Measurements from ENCODE around the gene PAK6. TPM values are rescaled to one million over a fixed set of nuclear protein-coding genes. Genes with fewer than 3 reads are reported as not detected.

The PAK6 gene
- total RNA-seq, 4 donors from 2014 or later = 2.3 to 5.0 (median 3.3) TPM; not detected in 1

DNA sequence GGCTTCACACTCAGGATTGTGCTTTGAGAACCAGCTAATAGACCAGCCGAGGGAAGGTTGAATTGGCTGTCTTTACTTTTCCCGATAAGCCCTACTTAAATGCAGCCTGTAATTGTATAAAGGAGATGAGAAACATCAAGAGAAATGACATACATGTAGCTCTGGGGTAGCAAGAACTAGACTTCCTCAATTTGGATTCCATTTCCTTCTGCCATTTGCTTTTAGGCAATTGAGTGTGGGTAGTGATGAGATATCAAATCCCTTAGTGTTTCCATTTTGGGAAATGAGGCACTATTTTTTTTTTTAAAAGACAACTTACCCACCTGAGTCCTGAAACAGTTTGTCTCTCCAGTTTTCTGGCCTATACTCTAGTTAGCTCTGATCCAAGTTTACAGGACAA is 86.8 kb downstream of the PAK6 start:
- DNase-seq = no peak
- H3K4me1 ChIP-seq = peaks cover 0 to 8% of the 10 kb centered on the region in 2 donors
- no peaks in the 10 kb centered on the region for H3K36me3 ChIP-seq
- intact Hi-C loops (cut with DNase I; ENCODE audit: low total_unique reads) = no loop called here
- TF ChIP-seq, protein P1, sequence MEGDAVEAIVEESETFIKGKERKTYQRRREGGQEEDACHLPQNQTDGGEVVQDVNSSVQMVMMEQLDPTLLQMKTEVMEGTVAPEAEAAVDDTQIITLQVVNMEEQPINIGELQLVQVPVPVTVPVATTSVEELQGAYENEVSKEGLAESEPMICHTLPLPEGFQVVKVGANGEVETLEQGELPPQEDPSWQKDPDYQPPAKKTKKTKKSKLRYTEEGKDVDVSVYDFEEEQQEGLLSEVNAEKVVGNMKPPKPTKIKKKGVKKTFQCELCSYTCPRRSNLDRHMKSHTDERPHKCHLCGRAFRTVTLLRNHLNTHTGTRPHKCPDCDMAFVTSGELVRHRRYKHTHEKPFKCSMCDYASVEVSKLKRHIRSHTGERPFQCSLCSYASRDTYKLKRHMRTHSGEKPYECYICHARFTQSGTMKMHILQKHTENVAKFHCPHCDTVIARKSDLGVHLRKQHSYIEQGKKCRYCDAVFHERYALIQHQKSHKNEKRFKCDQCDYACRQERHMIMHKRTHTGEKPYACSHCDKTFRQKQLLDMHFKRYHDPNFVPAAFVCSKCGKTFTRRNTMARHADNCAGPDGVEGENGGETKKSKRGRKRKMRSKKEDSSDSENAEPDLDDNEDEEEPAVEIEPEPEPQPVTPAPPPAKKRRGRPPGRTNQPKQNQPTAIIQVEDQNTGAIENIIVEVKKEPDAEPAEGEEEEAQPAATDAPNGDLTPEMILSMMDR (IDR thresholded peaks at IDR 0.05) = no peak
- no peak for TF ChIP-seq POLR2A (IDR thresholded peaks at IDR 0.05)
- H3K4me3 ChIP-seq = no peak overlapping the region
- H3K9me3 ChIP-seq = no peaks in the 10 kb centered on the region
- no peaks in the 10 kb centered on the region for H3K27me3 ChIP-seq
- H3K27ac ChIP-seq = no peak overlapping the region

Other genes starting within 250 kb of the PAK6 start
- gene SRP14, start 199.9 kb upstream of the PAK6 start, total RNA-seq = 100 to 1,000 TPM; 142 to 485 (median 230) TPM
- 10 to 100 TPM in 3 of 4 donors, 1 to 10 TPM in 1; 7.1 to 46.2 (median 22.6) TPM for gene BMF, start 130.2 kb upstream of the PAK6 start, total RNA-seq
- gene BUB1B, start 78.0 kb upstream of the PAK6 start, total RNA-seq = 10 to 100 TPM in 1 of 4 donors, under 1 TPM in 1, not detected in 2; under 0.01 to 31.5 TPM
- gene ANKRD63, start 44.0 kb downstream of the PAK6 start, total RNA-seq = under 1 TPM in 2 of 4 donors, not detected in 2; 0.28 to 0.52 TPM
- 10 to 100 TPM in 2 of 4 donors, 1 to 10 TPM in 2; 3.5 to 19.0 (median 9.3) TPM for gene PLCB2, start 68.9 kb downstream of the PAK6 start, total RNA-seq
- gene INAFM2, start 84.6 kb downstream of the PAK6 start, total RNA-seq = 10 to 100 TPM in 2 of 4 donors, 1 to 10 TPM in 2; 3.2 to 68.1 (median 8.9) TPM
- gene CCDC9B, start 101.9 kb downstream of the PAK6 start, total RNA-seq = 10 to 100 TPM in 1 of 4 donors, 1 to 10 TPM in 3; 2.4 to 43.8 (median 6.6) TPM
- 1 to 10 TPM in 1 of 4 donors, not detected in 3; 1.8 TPM for gene PHGR1, start 112.0 kb downstream of the PAK6 start, total RNA-seq
- gene DISP2, start 119.2 kb downstream of the PAK6 start, total RNA-seq = under 1 TPM in 2 of 4 donors, not detected in 2; 0.14 to 0.85 TPM
- 10 to 100 TPM in 2 of 4 donors, 1 to 10 TPM in 2; 2.1 to 23.5 (median 9.7) TPM for gene KNSTRN, start 143.7 kb downstream of the PAK6 start, total RNA-seq
- 100 to 1,000 TPM in 1 of 4 donors, 10 to 100 TPM in 3; 66.5 to 203 (median 83.7) TPM for gene IVD, start 166.7 kb downstream of the PAK6 start, total RNA-seq
- 10 to 100 TPM in 2 of 4 donors, 1 to 10 TPM in 2; 5.0 to 35.5 (median 10.5) TPM for gene BAHD1, start 201.9 kb downstream of the PAK6 start, total RNA-seq
- 10 to 100 TPM in 3 of 4 donors, 1 to 10 TPM in 1; 6.8 to 26.1 (median 17.9) TPM for gene CHST14, start 231.9 kb downstream of the PAK6 start, total RNA-seq